Measurements from ENCODE around the gene WDR20. TPM values are rescaled to one million over a fixed set of nuclear protein-coding genes. Genes with fewer than 3 reads are reported as not detected.
A peak's percentile ranks its signal among the peaks of the same experiment; 100 is the strongest.

The WDR20 gene
- polyA plus RNA-seq, 1 of the 3 experiments (the other 2 are of a cell fraction), result 12.4 TPM

GRCh38 chr14:102189874-102190273 is 50.2 kb downstream of the WDR20 start:
- H2AFZ ChIP-seq (ENCODE audit: low read depth), result no peak overlapping the region
- peaks cover 76% of the 10 kb centered on the region for H3K79me2 ChIP-seq (ENCODE audit: insufficient read depth)
- no peak for DNase-seq
- POLR2A ChIA-PET, result no interaction called here
- no peaks in the 10 kb centered on the region for H3K27me3 ChIP-seq (ENCODE audit: insufficient read depth)
- peaks cover 17% of the 10 kb centered on the region for H3F3A ChIP-seq (replicated peaks; ENCODE audit: insufficient read depth)
- CTCF ChIA-PET, result interaction anchor here (1.4 kb wide), 1 partner anchor 36 kb away, joined by 4 read pairs; no protein-coding TSS in a partner anchor
- no peak overlapping the region for H3K4me2 ChIP-seq
- WGBS (ENCODE audit: low lambda C conversion rate), result 98% methylated on average over 5 of the region's 5 CpGs
- H4K20me1 ChIP-seq (ENCODE audit: insufficient read depth), result peaks cover 19% of the 10 kb centered on the region
- TF ChIP-seq EZH2phosphoT487 (IDR thresholded peaks at IDR 0.05; ENCODE audit: borderline replicate concordance, low read depth), result no peak
- TF ChIP-seq NRF1 (IDR thresholded peaks at IDR 0.05; ENCODE audit: low read depth, low read length), result no peak
- no peak for TF ChIP-seq POLR2AphosphoS5 (IDR thresholded peaks at IDR 0.05; ENCODE audit: low read depth, low read length)
- TF ChIP-seq YY1 (IDR thresholded peaks at IDR 0.05; ENCODE audit: low read depth), result no peak
- no peak for TF ChIP-seq FOXJ3 (CRISPR knock-in tag; IDR thresholded peaks at IDR 0.05)
- no peak for TF ChIP-seq ELF1 (IDR thresholded peaks at IDR 0.05)
- TF ChIP-seq NFIC (IDR thresholded peaks at IDR 0.05; ENCODE audit: borderline replicate concordance), result no peak
- TF ChIP-seq CHD2 (IDR thresholded peaks at IDR 0.05; ENCODE audit: low read length, partially characterized antibody), result no peak
- TF ChIP-seq, protein P1, sequence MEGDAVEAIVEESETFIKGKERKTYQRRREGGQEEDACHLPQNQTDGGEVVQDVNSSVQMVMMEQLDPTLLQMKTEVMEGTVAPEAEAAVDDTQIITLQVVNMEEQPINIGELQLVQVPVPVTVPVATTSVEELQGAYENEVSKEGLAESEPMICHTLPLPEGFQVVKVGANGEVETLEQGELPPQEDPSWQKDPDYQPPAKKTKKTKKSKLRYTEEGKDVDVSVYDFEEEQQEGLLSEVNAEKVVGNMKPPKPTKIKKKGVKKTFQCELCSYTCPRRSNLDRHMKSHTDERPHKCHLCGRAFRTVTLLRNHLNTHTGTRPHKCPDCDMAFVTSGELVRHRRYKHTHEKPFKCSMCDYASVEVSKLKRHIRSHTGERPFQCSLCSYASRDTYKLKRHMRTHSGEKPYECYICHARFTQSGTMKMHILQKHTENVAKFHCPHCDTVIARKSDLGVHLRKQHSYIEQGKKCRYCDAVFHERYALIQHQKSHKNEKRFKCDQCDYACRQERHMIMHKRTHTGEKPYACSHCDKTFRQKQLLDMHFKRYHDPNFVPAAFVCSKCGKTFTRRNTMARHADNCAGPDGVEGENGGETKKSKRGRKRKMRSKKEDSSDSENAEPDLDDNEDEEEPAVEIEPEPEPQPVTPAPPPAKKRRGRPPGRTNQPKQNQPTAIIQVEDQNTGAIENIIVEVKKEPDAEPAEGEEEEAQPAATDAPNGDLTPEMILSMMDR (IDR thresholded peaks at IDR 0.05), result no peak
- H3K9me2 ChIP-seq, result no peaks in the 10 kb centered on the region
- H3K4me1 ChIP-seq (ENCODE audit: control insufficient read depth in 1 of 2, insufficient read depth in 2 of 2, low read depth in 1 of 2, low read length in 1 of 2), result peaks cover 25 to 70% of the 10 kb centered on the region in 2 experiments; a peak in 3 of 4 replicates
- H3K36me3 ChIP-seq (replicated peaks in 1 of 2; ENCODE audit: control insufficient read depth in 1 of 2, insufficient read depth in 2 of 2, low read length in 1 of 2), result no peaks in the 10 kb centered on the region
- peak overlapping the region in 1 of 2 experiments; percentile 96; a peak in 2 of 4 replicates for H3K27ac ChIP-seq (ENCODE audit: low read depth in 2 of 2, low read length in 1 of 2)
- H3K9me3 ChIP-seq, result no peaks in the 10 kb centered on the region
- no peak overlapping the region for H3K9ac ChIP-seq
- H3K4me3 ChIP-seq (ENCODE audit: low read depth in 2 of 2, low read length in 1 of 2), result no peak overlapping the region

DNA sequence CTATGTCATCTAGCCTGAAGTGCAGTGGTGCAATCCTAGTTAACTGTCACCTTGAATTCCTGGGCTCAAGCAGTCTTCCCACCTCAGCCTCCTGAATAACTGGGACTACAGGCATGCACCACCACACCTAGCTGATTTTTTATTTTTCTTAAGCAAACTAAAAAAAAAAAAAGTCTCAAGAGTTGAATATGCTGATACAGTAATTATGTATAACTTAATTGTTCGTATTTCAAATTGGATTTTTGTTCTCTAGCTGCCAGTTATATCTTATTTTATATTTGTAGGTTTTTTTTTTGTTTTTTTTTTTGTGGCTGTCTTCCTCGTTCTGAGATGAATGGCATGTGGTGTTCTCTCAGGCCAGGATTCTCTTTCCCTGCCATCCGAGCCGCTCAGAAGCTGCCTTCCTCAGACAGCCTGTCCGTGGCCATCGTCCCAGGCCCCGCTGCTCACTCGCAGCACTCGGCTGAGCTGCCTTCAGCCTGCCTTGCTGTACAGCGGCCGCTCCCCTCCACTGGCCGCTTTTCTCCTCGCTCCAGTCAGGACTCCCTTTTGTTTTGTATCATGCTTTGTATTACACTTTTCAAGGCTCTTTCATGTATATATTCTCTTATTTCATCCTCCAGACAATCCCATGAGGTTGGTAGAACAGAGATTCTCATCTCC is 53.3 kb downstream of the WDR20 start:
- H3K79me2 ChIP-seq (ENCODE audit: insufficient read depth), result peaks cover 60% of the 10 kb centered on the region
- ChIA-PET CTCF (interaction anchor here (0.8 kb wide), 1 partner anchor 97 kb away, joined by 4 read pairs; no protein-coding TSS in a partner anchor), POLR2A (no interaction called here)
- H3K27me3 ChIP-seq (ENCODE audit: insufficient read depth), result no peaks in the 10 kb centered on the region
- H3K4me1 ChIP-seq (ENCODE audit: control insufficient read depth in 1 of 2, insufficient read depth in 2 of 2, low read depth in 1 of 2, low read length in 1 of 2), result peaks cover 10 to 59% of the 10 kb centered on the region in 2 experiments; a peak in 3 of 4 replicates
- DNase-seq, result peak; percentile 50
- no peak overlapping the region for H3K4me2 ChIP-seq
- peak overlapping the region in 1 of 2 experiments; percentile 85; a peak in 2 of 4 replicates for H3K27ac ChIP-seq (ENCODE audit: low read depth in 2 of 2, low read length in 1 of 2)
- H3K9me3 ChIP-seq, result no peaks in the 10 kb centered on the region
- no peaks in the 10 kb centered on the region for H3K9me2 ChIP-seq
- WGBS (ENCODE audit: low lambda C conversion rate), result 84% methylated on average over 13 of the region's 13 CpGs
- peaks cover 18% of the 10 kb centered on the region for H4K20me1 ChIP-seq (ENCODE audit: insufficient read depth)
- H3K9ac ChIP-seq, result no peak overlapping the region
- H3K36me3 ChIP-seq (replicated peaks in 1 of 2; ENCODE audit: control insufficient read depth in 1 of 2, insufficient read depth in 2 of 2, low read length in 1 of 2), result peaks cover 9 to 12% of the 10 kb centered on the region in 2 experiments
- no peak overlapping the region for H2AFZ ChIP-seq (ENCODE audit: low read depth)
- no peaks in the 10 kb centered on the region for H3F3A ChIP-seq (replicated peaks; ENCODE audit: insufficient read depth)
- no peak overlapping the region for H3K4me3 ChIP-seq (ENCODE audit: low read depth in 2 of 2, low read length in 1 of 2)
- no peak for TF ChIP-seq MEF2A (IDR thresholded peaks at IDR 0.05; ENCODE audit: borderline replicate concordance, low read depth)
- no peak for TF ChIP-seq FOSL2 (IDR thresholded peaks at IDR 0.05; ENCODE audit: borderline replicate concordance, low read depth)
- TF ChIP-seq SIN3A (IDR thresholded peaks at IDR 0.05; ENCODE audit: borderline replicate concordance, low read depth, low read length), result no peak
- TF ChIP-seq FOXM1 (IDR thresholded peaks at IDR 0.05; ENCODE audit: low read depth), result no peak
- no peak for TF ChIP-seq NFIC (IDR thresholded peaks at IDR 0.05; ENCODE audit: borderline replicate concordance)
- TF ChIP-seq RXRA (IDR thresholded peaks at IDR 0.05; ENCODE audit: borderline replicate concordance, low read depth), result no peak
- no peak for TF ChIP-seq POLR2AphosphoS5 (IDR thresholded peaks at IDR 0.05; ENCODE audit: low read depth, low read length)
- TF ChIP-seq EZH2phosphoT487 (IDR thresholded peaks at IDR 0.05; ENCODE audit: borderline replicate concordance, low read depth), result no peak
- TF ChIP-seq REST (IDR thresholded peaks at IDR 0.05; ENCODE audit: low read depth, low read length), result no peak
- no peak for TF ChIP-seq TAF1 (IDR thresholded peaks at IDR 0.05; ENCODE audit: borderline replicate concordance, low read depth, low read length)
- no peak for TF ChIP-seq CHD2 (IDR thresholded peaks at IDR 0.05; ENCODE audit: low read length, partially characterized antibody)
- TF ChIP-seq EP300 (IDR thresholded peaks at IDR 0.05; ENCODE audit: borderline replicate concordance in 1 of 2, low read depth in 1 of 2, low read length in 1 of 2), result no peak
- no peak for TF ChIP-seq SMC3 (IDR thresholded peaks at IDR 0.05; ENCODE audit: low read depth, low read length)
- TF ChIP-seq, protein P2, sequence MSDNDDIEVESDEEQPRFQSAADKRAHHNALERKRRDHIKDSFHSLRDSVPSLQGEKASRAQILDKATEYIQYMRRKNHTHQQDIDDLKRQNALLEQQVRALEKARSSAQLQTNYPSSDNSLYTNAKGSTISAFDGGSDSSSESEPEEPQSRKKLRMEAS (IDR thresholded peaks at IDR 0.05; ENCODE audit: low read depth), result no peak
- no peak for TF ChIP-seq MXI1 (IDR thresholded peaks at IDR 0.05; ENCODE audit: low read depth, low read length)
- TF ChIP-seq FOXJ3 (CRISPR knock-in tag; IDR thresholded peaks at IDR 0.05), result no peak
- TF ChIP-seq TCF12 (IDR thresholded peaks at IDR 0.05), result no peak
- TF ChIP-seq NRF1 (IDR thresholded peaks at IDR 0.05; ENCODE audit: low read depth, low read length), result no peak
